Measurements from ENCODE around the gene LARGE1. TPM values are rescaled to one million over a fixed set of nuclear protein-coding genes. Genes with fewer than 3 reads are reported as not detected.

Gene LARGE1
- total and polyA plus RNA-seq, 9 of the 15 experiments (the other 6 are each of a cell fraction or from before 2014, with no cell fraction given), result 0.01 to 0.66 (median 0.14) TPM; not detected in 2

GRCh38 chr22:33811686-33812085, 108.6 kb downstream of the LARGE1 start:
- H3K27me3 ChIP-seq (ENCODE audit: control insufficient read depth in 2 of 2, insufficient read depth in 2 of 2, low read length in 2 of 2), result no peaks in the 10 kb centered on the region
- H3K4me1 ChIP-seq (replicated peaks in 1 of 2; ENCODE audit: control insufficient read depth in 2 of 2, insufficient read depth in 2 of 2, low read length in 2 of 2), result no peaks in the 10 kb centered on the region
- no peak overlapping the region for H3K27ac ChIP-seq (ENCODE audit: extremely low read depth, low read depth, low read length)
- DNase-seq (ENCODE audit: extremely low read depth in 1 of 4, low spot score in 3 of 4), result no peak
- H3K9me1 ChIP-seq (ENCODE audit: control insufficient read depth, insufficient read depth, low read length), result no peaks in the 10 kb centered on the region
- TF ChIP-seq ELF4 (CRISPR knock-in tag; IDR thresholded peaks at IDR 0.05) (no peak), EP300 (IDR thresholded peaks at IDR 0.05; ENCODE audit: low read length) (no peak), MAX (CRISPR knock-in tag; IDR thresholded peaks at IDR 0.05) (no peak), ARNT (IDR thresholded peaks at IDR 0.05) (no peak), KDM5B (IDR thresholded peaks at IDR 0.05; ENCODE audit: insufficient replicate concordance, low read depth, low read length) (no peak), MTA2 (IDR thresholded peaks at IDR 0.05; ENCODE audit: low read depth) (no peak), MAFG (tag; conservative IDR thresholded peaks at IDR 0.05) (no peak), NR4A1 (CRISPR knock-in tag; IDR thresholded peaks at IDR 0.05) (no peak), NR4A1 (tag; IDR thresholded peaks at IDR 0.05) (no peak), ZFP30 (CRISPR knock-in tag; IDR thresholded peaks at IDR 0.05; ENCODE audit: borderline replicate concordance) (no peak), REST (IDR thresholded peaks at IDR 0.05; ENCODE audit: borderline replicate concordance) (no peak), REST (CRISPR knock-in tag; IDR thresholded peaks at IDR 0.05; ENCODE audit: low read depth) (no peak), NR2C2 (CRISPR knock-in tag; IDR thresholded peaks at IDR 0.05) (no peak), NR2C2 (tag; IDR thresholded peaks at IDR 0.05) (no peak)
- no peaks in the 10 kb centered on the region for H3K9me3 ChIP-seq (replicated peaks; ENCODE audit: control insufficient read depth, insufficient read depth, low read depth, low read length)
- H3K9ac ChIP-seq (ENCODE audit: insufficient read depth in 1 of 2, low read depth in 2 of 2, low read length in 2 of 2), result no peak overlapping the region
- H4K20me1 ChIP-seq (replicated peaks; ENCODE audit: control insufficient read depth, insufficient read depth, low read length), result no peaks in the 10 kb centered on the region
- H3K36me3 ChIP-seq (ENCODE audit: control insufficient read depth, insufficient read depth, low read length), result no peaks in the 10 kb centered on the region
- ChIA-PET POLR2A (no interaction called here), CTCF (ENCODE audit: low intra/inter-chr PET ratio) (no interaction called here)
- H3K4me3 ChIP-seq, result no peak overlapping the region
- 0% methylated on average over 5 of the region's 5 CpGs for WGBS (ENCODE audit: insufficient coverage, low coverage, missing lambda C conversion rate)
- no peak for ATAC-seq
- no peak overlapping the region for H3K4me2 ChIP-seq (ENCODE audit: insufficient read depth, low read length)
- FAIRE-seq, result no peak
- intact Hi-C loops (cut with micrococcal nuclease) (no loop called here), in situ Hi-C loops (cut with MboI) (no loop called here)
- no TSS peak for BruUV-seq (replicated peaks)
- no peak overlapping the region for H2AFZ ChIP-seq (ENCODE audit: low read depth, low read length)
- no peaks in the 10 kb centered on the region for H3K79me2 ChIP-seq (ENCODE audit: control insufficient read depth, insufficient read depth, low read length)

Measured in K562 (cell line).